Vagina (tissue), 2 donors: ENCODE results near the gene FKBP3. TPM values are rescaled to one million over a fixed set of nuclear protein-coding genes. Genes with fewer than 3 reads are reported as not detected.
A peak's percentile ranks its signal among the peaks of the same experiment; 100 is the strongest.

Source experiments
- DNase-seq, 2 donors: peaks; one replicate each; pipeline ENCODE4 v3.0.0-alpha.2; 2017; ENCODE audit errors: extremely low spot score in 2 of 2
- H3K27ac ChIP-seq: fragments of 200-600 bp; sonication (generic); one replicate; pipeline ENCODE4 v1.5.1; 2019
- H3K27me3 ChIP-seq: fragments of 200-600 bp; sonication (generic); one replicate; pipeline ENCODE4 v1.5.1; 2019
- H3K36me3 ChIP-seq, 2 donors: fragments of 200-600 bp; sonication (generic); one replicate each; pipeline ENCODE4 v1.5.1; 2017 to 2019
- H3K4me1 ChIP-seq: fragments of 200-600 bp; sonication (generic); one replicate; pipeline ENCODE4 v1.5.1; 2019
- H3K4me3 ChIP-seq, 2 donors: fragments of 200-600 bp; sonication (generic); 1 replicate in 1 of 2; 2 replicates in 1 of 2; pipeline ENCODE4 v1.5.1; 2016 to 2019
- H3K9me3 ChIP-seq: fragments of 200-600 bp; sonication (generic); one replicate; pipeline ENCODE4 v1.5.1; 2019
- CTCF ChIP-seq, 3 experiments: fragments of 450-650 bp in 2 of 3; fragments of 200-600 bp in 1 of 3; sonication (generic) in 1 of 3; IDR thresholded peaks; one replicate each; pipeline ENCODE4 v1.5.1; 2017 to 2019; ENCODE audit warnings: antibody characterized with exemption in 3 of 3, mild to moderate bottlenecking in 2 of 3, moderate library complexity in 2 of 3
- POLR2A ChIP-seq, 2 donors: fragments of 450-650 bp; IDR thresholded peaks; one replicate each; pipeline ENCODE4 v1.6.1; 2017; ENCODE audit warnings: antibody characterized with exemption in 2 of 2, mild to moderate bottlenecking in 2 of 2, moderate library complexity in 2 of 2
- POLR2AphosphoS5 ChIP-seq, 2 donors: sonication (generic); formaldehyde crosslinking; IDR thresholded peaks; one replicate each; pipeline ENCODE4 v1.9.0; 2017; ENCODE audit warnings: antibody characterized with exemption in 2 of 2, mild to moderate bottlenecking in 2 of 2, low read depth in 1 of 2; ENCODE audit not compliant: insufficient read depth in 1 of 2
- intact Hi-C: fragments of 100-400 bp; cut with DNase I; formaldehyde crosslinking; loops from one replicate; pipeline ENCODE4 v1.15.1; 2023
- total RNA-seq: library from RNA; depleted of rRNA; stranded (reverse); fragments of >200 nt; gene quantifications from one replicate; pipeline ENCODE4 v1.2.3, GENCODE V29; 2016

The FKBP3 gene
- total RNA-seq, 1 donor from 2014 or later, result 37.1 TPM

GRCh38 chr14:45140661-45141187, 6.4 kb upstream of the FKBP3 start:
- H3K4me1 ChIP-seq, result peaks cover 22% of the 10 kb centered on the region
- no peak for DNase-seq
- TF ChIP-seq CTCF (IDR thresholded peaks at IDR 0.05), result no peak
- TF ChIP-seq POLR2AphosphoS5 (IDR thresholded peaks at IDR 0.05; ENCODE audit: insufficient read depth in 1 of 2, low read depth in 1 of 2), result no peak
- no peak for TF ChIP-seq POLR2A (IDR thresholded peaks at IDR 0.05)
- intact Hi-C loops, result no loop called here
- H3K27me3 ChIP-seq, result no peaks in the 10 kb centered on the region
- no peaks in the 10 kb centered on the region for H3K9me3 ChIP-seq
- no peak overlapping the region for H3K4me3 ChIP-seq
- H3K27ac ChIP-seq, result no peak overlapping the region
- no peaks in the 10 kb centered on the region for H3K36me3 ChIP-seq

- H3K36me3 ChIP-seq, result no peaks in the 10 kb centered on the region
- no peaks in the 10 kb centered on the region for H3K27me3 ChIP-seq
- peaks cover 42% of the 10 kb centered on the region for H3K4me1 ChIP-seq
- no peak overlapping the region for H3K27ac ChIP-seq
- no peak for DNase-seq
- H3K4me3 ChIP-seq, result peak overlapping the region; percentile 54 to 57
- intact Hi-C loops, result loop anchor here (10.0 kb wide), 2 partner anchors 118 to 222 kb away; partner anchors contain the start of gene MIS18BP1
- H3K9me3 ChIP-seq, result no peaks in the 10 kb centered on the region
- TF ChIP-seq POLR2A (IDR thresholded peaks at IDR 0.05) (no peak), POLR2AphosphoS5 (IDR thresholded peaks at IDR 0.05; ENCODE audit: insufficient read depth in 1 of 2, low read depth in 1 of 2) (no peak), CTCF (IDR thresholded peaks at IDR 0.05) (no peak)
These were observed 2.1 kb upstream of the FKBP3 start for GRCh38 chr14:45136399-45136798.

- TF ChIP-seq CTCF (IDR thresholded peaks at IDR 0.05), result no peak
- no peak for TF ChIP-seq POLR2A (IDR thresholded peaks at IDR 0.05)
- peak; percentile 51 to 98 for TF ChIP-seq POLR2AphosphoS5 (IDR thresholded peaks at IDR 0.05; ENCODE audit: insufficient read depth in 1 of 2, low read depth in 1 of 2)
- Histone ChIP-seq H3K36me3 (no peaks in the 10 kb centered on the region), H3K4me1 (peaks cover 46% of the 10 kb centered on the region), H3K27ac (peak within 1 kb of the TSS; percentile 77), H3K27me3 (no peaks in the 10 kb centered on the region), H3K9me3 (no peaks in the 10 kb centered on the region), H3K4me3 (peak within 1 kb of the TSS; percentile 54 to 57)
- DNase-seq, result peak in 1 of 2 donors; percentile 94
- intact Hi-C loops, result loop anchor here (10.0 kb wide), 2 partner anchors 119 to 221 kb away; partner anchors contain the start of gene MIS18BP1
These were observed 1.5 kb upstream of the FKBP3 start, which contains the start of gene FANCM for GRCh38 chr14:45135659-45136395. FANCM (plus strand) TSS chr14:45135930; CDS start chr14:45136032, 102 bp downstream.

GRCh38 chr14:45135156-45135555, 875 bp upstream of the FKBP3 start:
- intact Hi-C loops, result loop anchor here (10.0 kb wide), 2 partner anchors 120 to 220 kb away; partner anchors contain the start of gene MIS18BP1
- Histone ChIP-seq H3K4me1 (peaks cover 46% of the 10 kb centered on the region), H3K9me3 (no peaks in the 10 kb centered on the region), H3K27me3 (no peaks in the 10 kb centered on the region), H3K36me3 (no peaks in the 10 kb centered on the region), H3K4me3 (peak overlapping the region; percentile 54 to 57), H3K27ac (peak overlapping the region; percentile 77)
- DNase-seq, result no peak
- no peak for TF ChIP-seq POLR2A (IDR thresholded peaks at IDR 0.05)
- no peak for TF ChIP-seq CTCF (IDR thresholded peaks at IDR 0.05)
- TF ChIP-seq POLR2AphosphoS5 (IDR thresholded peaks at IDR 0.05; ENCODE audit: insufficient read depth in 1 of 2, low read depth in 1 of 2), result no peak
